ENCODE results near the gene CLN3. TPM values are rescaled to one million over a fixed set of nuclear protein-coding genes. Genes with fewer than 3 reads are reported as not detected.

The CLN3 gene
- total and polyA plus RNA-seq, 9 of the 15 experiments (the other 6 are each of a cell fraction or from before 2014, with no cell fraction given): 2.5 to 27.1 (median 11.6) TPM

- TF ChIP-seq ZNF785 (CRISPR knock-in tag; IDR thresholded peaks at IDR 0.05): no peak
- TF ChIP-seq ZNF584 (CRISPR knock-in tag; IDR thresholded peaks at IDR 0.05; ENCODE audit: low read depth): no peak
Measured at GRCh38 chr16:28537076-28537475, 45.2 kb upstream of the CLN3 start (continued).

- 33% methylated on average over 5 of the region's 5 CpGs for WGBS (ENCODE audit: insufficient coverage, low coverage, missing lambda C conversion rate)
- BruUV-seq (replicated peaks): no TSS peak
- TF ChIP-seq THRB (CRISPR knock-in tag; conservative IDR thresholded peaks at IDR 0.05): 0 out of 2 replicates have a peak, but pooled peaks have one; percentile 6
- 0 out of 2 replicates have a peak, but pooled peaks have one; percentile 35 for TF ChIP-seq FOXJ2 (tag; IDR thresholded peaks at IDR 0.05)
- peak; percentile 46; the same call in 1 of the 2 replicates for TF ChIP-seq MAX (CRISPR knock-in tag; IDR thresholded peaks at IDR 0.05)
- TF ChIP-seq GTF2F1 (IDR thresholded peaks at IDR 0.05; ENCODE audit: low read depth, low read length): no peak
- TF ChIP-seq CEBPB (tag; IDR thresholded peaks at IDR 0.05): peak; percentile 86
- TF ChIP-seq CHD4 (IDR thresholded peaks at IDR 0.05; ENCODE audit: insufficient read depth, insufficient replicate concordance, low read depth, low read length, poor library complexity, severe bottlenecking): no peak
- TF ChIP-seq CEBPG (CRISPR knock-in tag; IDR thresholded peaks at IDR 0.05): peak; percentile 66
- peak; percentile 79 to 92 for TF ChIP-seq CEBPG (tag; conservative IDR thresholded peaks at IDR 0.05 in 1 of 2, IDR thresholded peaks at IDR 0.05 in 1 of 2)
- peak; percentile 65 for TF ChIP-seq L3MBTL2 (IDR thresholded peaks at IDR 0.05)
- no peak for TF ChIP-seq NCOR1 (IDR thresholded peaks at IDR 0.05)
- TF ChIP-seq MED1 (CRISPR knock-in tag; IDR thresholded peaks at IDR 0.05; ENCODE audit: borderline replicate concordance): no peak
- TF ChIP-seq MEF2A (IDR thresholded peaks at IDR 0.05; ENCODE audit: control insufficient read depth, low read depth, low read length): 0 out of 2 replicates have a peak, but pooled peaks have one; percentile 58
- peak; percentile 71; the same call in 1 of the 2 replicates for TF ChIP-seq MEF2D (tag; conservative IDR thresholded peaks at IDR 0.05; ENCODE audit: low read depth)
- TF ChIP-seq RBM25 (IDR thresholded peaks at IDR 0.05; ENCODE audit: low read depth, low read length, severe bottlenecking): peak; percentile 86
- no peak for TF ChIP-seq ARID1B (IDR thresholded peaks at IDR 0.05)
- no peak for TF ChIP-seq POLR3A (IDR thresholded peaks at IDR 0.05; ENCODE audit: borderline replicate concordance, extremely low read depth, insufficient read depth, insufficient read length)
- TF ChIP-seq BCOR (IDR thresholded peaks at IDR 0.05): peak; percentile 41; the same call in 1 of the 2 replicates
Measured at GRCh38 chr16:28534542-28535373, 42.9 kb upstream of the CLN3 start.

More at GRCh38 chr16:28534542-28535373, 42.9 kb upstream of the CLN3 start:
- Histone ChIP-seq H3K9me3 (replicated peaks; ENCODE audit: control insufficient read depth, insufficient read depth, low read depth, low read length) (no peaks in the 10 kb centered on the region), H3K4me2 (ENCODE audit: insufficient read depth, low read length) (peak overlapping the region; percentile 13), H3K4me3 (no peak overlapping the region), H3K27me3 (ENCODE audit: control insufficient read depth in 2 of 2, insufficient read depth in 2 of 2, low read length in 2 of 2) (no peaks in the 10 kb centered on the region), H3K27ac (ENCODE audit: extremely low read depth, low read depth, low read length) (no peak overlapping the region), H3K9ac (ENCODE audit: insufficient read depth in 1 of 2, low read depth in 2 of 2, low read length in 2 of 2) (no peak overlapping the region), H2AFZ (ENCODE audit: low read depth, low read length) (peak overlapping the region; percentile 79), H4K20me1 (replicated peaks; ENCODE audit: control insufficient read depth, insufficient read depth, low read length) (no peaks in the 10 kb centered on the region), H3K9me1 (ENCODE audit: control insufficient read depth, insufficient read depth, low read length) (no peaks in the 10 kb centered on the region), H3K79me2 (ENCODE audit: control insufficient read depth, insufficient read depth, low read length) (no peaks in the 10 kb centered on the region), H3K4me1 (replicated peaks in 1 of 2; ENCODE audit: control insufficient read depth in 2 of 2, insufficient read depth in 2 of 2, low read length in 2 of 2) (peaks cover 11 to 14% of the 10 kb centered on the region in 2 experiments; a peak in 3 of 5 replicates), H3K36me3 (ENCODE audit: control insufficient read depth, insufficient read depth, low read length) (no peaks in the 10 kb centered on the region)
- ChIA-PET POLR2A (no interaction called here), CTCF (ENCODE audit: low intra/inter-chr PET ratio) (no interaction called here)
- in situ Hi-C loops (cut with MboI): loop anchor here (25.0 kb wide), 2 partner anchors 178 to 953 kb away; partner anchors contain the start of gene EIF3C
- FAIRE-seq: no peak
- no peak for ATAC-seq
- DNase-seq (ENCODE audit: extremely low read depth in 1 of 4, low spot score in 3 of 4): no peak
- intact Hi-C loops (cut with micrococcal nuclease): no loop called here
